GM12891 (cell line): ENCODE results near the gene BNC2.

Experiments used
- PAX5 ChIP-seq: IDR thresholded peaks from 2 replicates; pipeline ENCODE4 v1.6.1; 2011; ENCODE audit warnings: low read length, moderate library complexity, mild to moderate bottlenecking; ENCODE audit not compliant: insufficient read depth, severe bottlenecking
- POLR2A ChIP-seq: IDR thresholded peaks from 2 replicates; pipeline ENCODE4 v1.6.1; 2011; ENCODE audit warnings: low read depth, low read length, control low read depth
- POLR2AphosphoS5 ChIP-seq: IDR thresholded peaks from 2 replicates; pipeline ENCODE4 v1.6.1; 2011; ENCODE audit warnings: low read depth, low read length, control low read depth
- SPI1 ChIP-seq: IDR thresholded peaks from 2 replicates; pipeline ENCODE4 v1.6.1; 2011; ENCODE audit warnings: low read depth, low read length, control low read depth
- TAF1 ChIP-seq: IDR thresholded peaks from 2 replicates; pipeline ENCODE4 v1.6.1; 2011; ENCODE audit warnings: low read depth, low read length, control low read depth

- TF ChIP-seq POLR2A: no peak
- TF ChIP-seq PAX5: no peak
- no peak for TF ChIP-seq POLR2AphosphoS5
- TF ChIP-seq TAF1: no peak
- TF ChIP-seq SPI1: no peak
Observed at GRCh38 chr9:16868701-16869100, 1.8 kb downstream of the BNC2 start.
